Upper lobe of right lung (tissue), 1 donor: Measurements from ENCODE around the gene GOLGA5. TPM values are rescaled to one million over a fixed set of nuclear protein-coding genes. Genes with fewer than 3 reads are reported as not detected.

Experiments
- ATAC-seq: fragments of 200-7000 bp; cut with Tn5 transposase; one replicate; pipeline ENCODE4 v1.9.1; 2020; ENCODE audit warnings: mild to moderate bottlenecking, moderate library complexity
- DNase-seq: peaks from one replicate; pipeline ENCODE4 v3.0.0-alpha.2; 2020
- H3K27ac ChIP-seq: fragments of 200-600 bp; one replicate; pipeline ENCODE4 v1.8.0; 2022
- H3K27me3 ChIP-seq: fragments of 200-600 bp; one replicate; pipeline ENCODE4 v1.8.0; 2022; ENCODE audit warnings: mild to moderate bottlenecking
- H3K36me3 ChIP-seq: fragments of 200-600 bp; one replicate; pipeline ENCODE4 v1.8.0; 2022
- H3K4me1 ChIP-seq: fragments of 200-600 bp; one replicate; pipeline ENCODE4 v1.8.0; 2022
- H3K4me3 ChIP-seq: fragments of 200-600 bp; one replicate; pipeline ENCODE4 v1.8.0; 2022; ENCODE audit warnings: mild to moderate bottlenecking
- H3K9me3 ChIP-seq: fragments of 200-600 bp; one replicate; pipeline ENCODE4 v1.8.0; 2022
- CTCF ChIP-seq: fragments of 200-600 bp; IDR thresholded peaks from one replicate; pipeline ENCODE4 v1.8.0; 2022; ENCODE audit warnings: antibody characterized with exemption
- intact Hi-C: fragments of 100-400 bp; cut with DNase I; formaldehyde crosslinking; loops from one replicate; pipeline ENCODE4 v1.11.0; 2022
- total RNA-seq: library from RNA; stranded (reverse); fragmentation: NEBNext Ultra II Directional; extraction: Animal tissue kit (Norgen Biotek cat#: 25700); gene quantifications from one replicate; pipeline ENCODE4 v1.2.1, GENCODE V29; 2021
- donor health status: DM: no; HTN: yes; CAD: no; lungs with severe emphysema.

The GOLGA5 gene
- total RNA-seq, 1 donor from 2014 or later = 31.4 TPM

- H3K36me3 ChIP-seq = no peaks in the 10 kb centered on the region
- no peak overlapping the region for H3K27ac ChIP-seq
- intact Hi-C loops = no loop called here
- no peaks in the 10 kb centered on the region for H3K4me1 ChIP-seq
- no peaks in the 10 kb centered on the region for H3K9me3 ChIP-seq
- DNase-seq (no peak), ATAC-seq (no peak)
- no peaks in the 10 kb centered on the region for H3K27me3 ChIP-seq
- TF ChIP-seq CTCF = no peak
- no peak overlapping the region for H3K4me3 ChIP-seq
Observed at GRCh38 chr14:92861856-92862745, 68.0 kb downstream of the GOLGA5 start.

GRCh38 chr14:92863286-92864080, 69.4 kb downstream of the GOLGA5 start:
- Histone ChIP-seq H3K4me1 (no peaks in the 10 kb centered on the region), H3K9me3 (no peaks in the 10 kb centered on the region), H3K4me3 (no peak overlapping the region), H3K36me3 (no peaks in the 10 kb centered on the region), H3K27ac (no peak overlapping the region), H3K27me3 (no peaks in the 10 kb centered on the region)
- intact Hi-C loops = no loop called here
- no peak for TF ChIP-seq CTCF
- no peak for DNase-seq
- ATAC-seq = no peak

GRCh38 chr14:92865674-92866073, 71.6 kb downstream of the GOLGA5 start:
- ATAC-seq = no peak

GRCh38 chr14:92866181-92866752, 72.2 kb downstream of the GOLGA5 start:
- DNase-seq (no peak), ATAC-seq (no peak)
- Histone ChIP-seq H3K27me3 (no peaks in the 10 kb centered on the region), H3K4me1 (no peaks in the 10 kb centered on the region), H3K27ac (no peak overlapping the region), H3K9me3 (no peaks in the 10 kb centered on the region), H3K4me3 (no peak overlapping the region), H3K36me3 (no peaks in the 10 kb centered on the region)
- intact Hi-C loops = no loop called here
- no peak for TF ChIP-seq CTCF

More at GRCh38 chr14:92865674-92866073, 71.6 kb downstream of the GOLGA5 start:
- Histone ChIP-seq H3K27ac (no peak overlapping the region), H3K4me1 (no peaks in the 10 kb centered on the region), H3K27me3 (no peaks in the 10 kb centered on the region), H3K9me3 (no peaks in the 10 kb centered on the region), H3K36me3 (no peaks in the 10 kb centered on the region), H3K4me3 (no peak overlapping the region)
- intact Hi-C loops = no loop called here
- no peak for DNase-seq
- no peak for TF ChIP-seq CTCF

GRCh38 chr14:92866901-92867865, 73.1 kb downstream of the GOLGA5 start:
- Histone ChIP-seq H3K27me3 (no peaks in the 10 kb centered on the region), H3K9me3 (no peaks in the 10 kb centered on the region), H3K4me3 (no peak overlapping the region), H3K27ac (no peak overlapping the region), H3K36me3 (no peaks in the 10 kb centered on the region), H3K4me1 (no peaks in the 10 kb centered on the region)
- TF ChIP-seq CTCF = no peak
- DNase-seq (no peak), ATAC-seq (no peak)
- intact Hi-C loops = no loop called here
